ENCODE results near the gene SGF29.
"Not testable (repeated sequence)": the region's sequence is repeated elsewhere in the genome, so short reads cannot be mapped to it uniquely, and the experiment has no call there.

The SGF29 gene

GRCh38 chr16:28538733-28539596 is 14.8 kb upstream of the SGF29 start, which contains the start of gene NUPR1:
Gene NUPR1 (minus strand): TSS chr16:28538974. CDS start chr16:28538907, 67 bp downstream.
- no peaks in the 10 kb centered on the region for H3K36me3 ChIP-seq
- no peaks in the 10 kb centered on the region for H3K27me3 ChIP-seq (ENCODE audit: insufficient read depth, low read depth, severe bottlenecking)
- H3K27ac ChIP-seq: no peak within 1 kb of the TSS
- no peak for DNase-seq
- no peak within 1 kb of the TSS for H3K4me3 ChIP-seq (ENCODE audit: low read depth, low read length)
- TF ChIP-seq CTCF (IDR thresholded peaks at IDR 0.05; ENCODE audit: low read depth, low read length): no peak
- H3K9me3 ChIP-seq (ENCODE audit: severe bottlenecking): no peaks in the 10 kb centered on the region

- no peaks in the 10 kb centered on the region for H3K27me3 ChIP-seq (ENCODE audit: insufficient read depth, low read depth, severe bottlenecking)
- no peaks in the 10 kb centered on the region for H3K36me3 ChIP-seq
- no peak overlapping the region for H3K4me3 ChIP-seq (ENCODE audit: low read depth, low read length)
- no peak for DNase-seq
- no peak for TF ChIP-seq CTCF (IDR thresholded peaks at IDR 0.05; ENCODE audit: low read depth, low read length)
- H3K27ac ChIP-seq: no peak overlapping the region
- no peaks in the 10 kb centered on the region for H3K9me3 ChIP-seq (ENCODE audit: severe bottlenecking)
Measured at GRCh38 chr16:28540346-28540745, 13.4 kb upstream of the SGF29 start.

GRCh38 chr16:28542646-28543045 is 11.1 kb upstream of the SGF29 start:
- Histone ChIP-seq H3K4me3 (ENCODE audit: low read depth, low read length) (no peak overlapping the region), H3K9me3 (ENCODE audit: severe bottlenecking) (no peaks in the 10 kb centered on the region), H3K27me3 (ENCODE audit: insufficient read depth, low read depth, severe bottlenecking) (no peaks in the 10 kb centered on the region), H3K27ac (no peak overlapping the region), H3K36me3 (no peaks in the 10 kb centered on the region)
- no peak for TF ChIP-seq CTCF (IDR thresholded peaks at IDR 0.05; ENCODE audit: low read depth, low read length)
- no peak for DNase-seq

- no peak for DNase-seq
- Histone ChIP-seq H3K36me3 (no peaks in the 10 kb centered on the region), H3K27ac (no peak overlapping the region), H3K4me3 (ENCODE audit: low read depth, low read length) (no peak overlapping the region), H3K9me3 (ENCODE audit: severe bottlenecking) (no peaks in the 10 kb centered on the region), H3K27me3 (ENCODE audit: insufficient read depth, low read depth, severe bottlenecking) (no peaks in the 10 kb centered on the region)
- no peak for TF ChIP-seq CTCF (IDR thresholded peaks at IDR 0.05; ENCODE audit: low read depth, low read length)
Measured at GRCh38 chr16:28543072-28543471, 10.6 kb upstream of the SGF29 start.

GRCh38 chr16:28544998-28545397 is 8.7 kb upstream of the SGF29 start:
- no peaks in the 10 kb centered on the region for H3K9me3 ChIP-seq (ENCODE audit: severe bottlenecking)
- no peaks in the 10 kb centered on the region for H3K36me3 ChIP-seq
- TF ChIP-seq CTCF (IDR thresholded peaks at IDR 0.05; ENCODE audit: low read depth, low read length): no peak
- no peaks in the 10 kb centered on the region for H3K27me3 ChIP-seq (ENCODE audit: insufficient read depth, low read depth, severe bottlenecking)
- no peak overlapping the region for H3K27ac ChIP-seq
- DNase-seq: no peak
- no peak overlapping the region for H3K4me3 ChIP-seq (ENCODE audit: low read depth, low read length)

- not testable (repeated sequence) for H3K27ac ChIP-seq; H3K36me3 ChIP-seq; DNase-seq; H3K9me3 ChIP-seq (ENCODE audit: severe bottlenecking); H3K4me3 ChIP-seq (ENCODE audit: low read depth, low read length); H3K27me3 ChIP-seq (ENCODE audit: insufficient read depth, low read depth, severe bottlenecking)
Measured at GRCh38 chr16:28545964-28546363, 7.8 kb upstream of the SGF29 start.
